ENCODE results near the gene CTNND1. TPM values are rescaled to one million over a fixed set of nuclear protein-coding genes. Genes with fewer than 3 reads are reported as not detected.

Gene CTNND1
- total and polyA plus RNA-seq, 2 of the 8 experiments (the other 6 are each of a cell fraction or from before 2014, with no cell fraction given), result 91.9 to 164 TPM

GRCh38 chr11:57792870-57793269 is 31.3 kb downstream of the CTNND1 start:
- TF ChIP-seq CHD1 (IDR thresholded peaks at IDR 0.05; ENCODE audit: low read depth, low read length), result no peak
- TF ChIP-seq JUN (IDR thresholded peaks at IDR 0.05; ENCODE audit: low read depth, low read length), result no peak
- no peak for TF ChIP-seq NANOG (IDR thresholded peaks at IDR 0.05; ENCODE audit: insufficient read depth, low read depth, low read length, poor library complexity, severe bottlenecking)
- TF ChIP-seq HDAC2 (IDR thresholded peaks at IDR 0.05; ENCODE audit: borderline replicate concordance in 1 of 2, low read depth in 2 of 2, low read length in 2 of 2), result no peak
- no peak for TF ChIP-seq CTCF (IDR thresholded peaks at IDR 0.05; ENCODE audit: control extremely low read depth in 1 of 3, insufficient read depth in 1 of 3, low read depth in 1 of 3, low read length in 3 of 3)
- no peak for TF ChIP-seq EZH2 (IDR thresholded peaks at IDR 0.05; ENCODE audit: low read depth, low read length, severe bottlenecking)
- TF ChIP-seq ZNF274 (IDR thresholded peaks at IDR 0.05; ENCODE audit: borderline replicate concordance, extremely low read depth, low read length), result no peak
- POLR2A ChIA-PET (ENCODE audit: partially characterized antibody), result interaction anchor here (1.3 to 3.0 kb wide), 4 partner anchors 12 to 31 kb away, joined by 8 to 14 read pairs (median 10); partner anchors contain the start of gene CTNND1
- Histone ChIP-seq H3K9me3 (ENCODE audit: insufficient read depth in 2 of 2, low read depth in 1 of 2, low read length in 1 of 2) (no peaks in the 10 kb centered on the region), H3K23ac (ENCODE audit: insufficient read length) (no peak overlapping the region), H2BK20ac (ENCODE audit: low read length) (no peak overlapping the region), H3K4me1 (replicated peaks in 1 of 4; ENCODE audit: control insufficient read depth in 3 of 4, insufficient read depth in 4 of 4, low read length in 3 of 4) (peaks cover 0 to 5% (median 3%) of the 10 kb centered on the region in 4 experiments; a peak in 3 of 7 replicates), H3K27ac (ENCODE audit: low read depth, low read length) (no peak overlapping the region), H2BK12ac (ENCODE audit: low read depth, low read length) (no peak overlapping the region), H3K23me2 (ENCODE audit: low read depth, low read length) (no peaks in the 10 kb centered on the region), H3K4me3 (ENCODE audit: extremely low read depth in 1 of 4, insufficient read depth in 2 of 4, low read depth in 3 of 4, low read length in 4 of 4) (no peak overlapping the region), H4K91ac (replicated peaks; ENCODE audit: insufficient read length, low read length) (no peak overlapping the region), H3K9ac (replicated peaks in 1 of 4; ENCODE audit: extremely low read depth in 1 of 4, low read depth in 3 of 4, low read length in 3 of 4) (no peak overlapping the region), H2AFZ (ENCODE audit: low read length) (no peak overlapping the region), H3K4ac (replicated peaks; ENCODE audit: insufficient read length, low read depth, low read length) (no peak overlapping the region), H2AK5ac (ENCODE audit: low read depth, low read length) (no peak overlapping the region), H2BK15ac (ENCODE audit: low read length) (no peak overlapping the region), H4K5ac (ENCODE audit: insufficient read length, low read depth, low read length) (no peak overlapping the region), H2BK5ac (ENCODE audit: low read depth, low read length) (no peak overlapping the region), H3K4me2 (ENCODE audit: insufficient read depth in 1 of 2, low read depth in 2 of 2, low read length in 2 of 2) (no peak overlapping the region), H4K20me1 (replicated peaks in 1 of 2; ENCODE audit: control insufficient read depth in 1 of 2, insufficient read depth in 2 of 2, low read length in 2 of 2) (peaks cover 3 to 5% of the 10 kb centered on the region in 2 experiments), H3K56ac (replicated peaks; ENCODE audit: insufficient read length, low read depth, low read length) (no peak overlapping the region), H4K8ac (ENCODE audit: extremely low read depth, insufficient read depth, low read length) (no peak overlapping the region), H3K27me3 (replicated peaks in 1 of 4; ENCODE audit: control insufficient read depth in 3 of 4, extremely low read depth in 1 of 4, insufficient read depth in 3 of 4, low read length in 3 of 4) (no peaks in the 10 kb centered on the region), H3K79me2 (ENCODE audit: control insufficient read depth in 1 of 2, insufficient read depth in 2 of 2, low read length in 2 of 2) (peaks cover 3 to 78% of the 10 kb centered on the region in 2 experiments; a peak in 3 of 4 replicates), H3K79me1 (ENCODE audit: low read depth, low read length) (peaks cover 10% of the 10 kb centered on the region), H3K36me3 (ENCODE audit: control insufficient read depth in 2 of 4, insufficient read depth in 4 of 4, low read length in 3 of 4) (peaks cover 12 to 33% (median 23%) of the 10 kb centered on the region in 4 experiments), H3K14ac (ENCODE audit: insufficient read length) (no peak overlapping the region), H2BK120ac (replicated peaks; ENCODE audit: low read depth, low read length) (no peak overlapping the region), H3K18ac (ENCODE audit: extremely low read depth, low read length) (no peak overlapping the region)
- FAIRE-seq (no peak), DNase-seq (ENCODE audit: low read depth in 1 of 2, low spot score in 2 of 2) (no peak)
- CTCF ChIA-PET (ENCODE audit: partially characterized antibody), result interaction anchor here (1.3 to 1.8 kb wide), 2 partner anchors 8 to 34 kb away, joined by 3 to 4 read pairs; no protein-coding TSS in a partner anchor
